Activated CD4-positive, alpha-beta T cell treated with anti-CD3 and anti-CD28 coated beads, Interleukin-10, Interleukin-2, amounts not matched to agents 100 ng/mL and 50 ng/mL, durations not matched to agents 16 hours and 8 hours (primary cell): ENCODE measurements around the gene HSPA12A.
A peak's percentile ranks its signal among the peaks of the same experiment; 100 is the strongest.

Experiments
- DNase-seq: peaks from one replicate; pipeline ENCODE4 v3.0.0-alpha.2; 2020

Gene HSPA12A

DNA sequence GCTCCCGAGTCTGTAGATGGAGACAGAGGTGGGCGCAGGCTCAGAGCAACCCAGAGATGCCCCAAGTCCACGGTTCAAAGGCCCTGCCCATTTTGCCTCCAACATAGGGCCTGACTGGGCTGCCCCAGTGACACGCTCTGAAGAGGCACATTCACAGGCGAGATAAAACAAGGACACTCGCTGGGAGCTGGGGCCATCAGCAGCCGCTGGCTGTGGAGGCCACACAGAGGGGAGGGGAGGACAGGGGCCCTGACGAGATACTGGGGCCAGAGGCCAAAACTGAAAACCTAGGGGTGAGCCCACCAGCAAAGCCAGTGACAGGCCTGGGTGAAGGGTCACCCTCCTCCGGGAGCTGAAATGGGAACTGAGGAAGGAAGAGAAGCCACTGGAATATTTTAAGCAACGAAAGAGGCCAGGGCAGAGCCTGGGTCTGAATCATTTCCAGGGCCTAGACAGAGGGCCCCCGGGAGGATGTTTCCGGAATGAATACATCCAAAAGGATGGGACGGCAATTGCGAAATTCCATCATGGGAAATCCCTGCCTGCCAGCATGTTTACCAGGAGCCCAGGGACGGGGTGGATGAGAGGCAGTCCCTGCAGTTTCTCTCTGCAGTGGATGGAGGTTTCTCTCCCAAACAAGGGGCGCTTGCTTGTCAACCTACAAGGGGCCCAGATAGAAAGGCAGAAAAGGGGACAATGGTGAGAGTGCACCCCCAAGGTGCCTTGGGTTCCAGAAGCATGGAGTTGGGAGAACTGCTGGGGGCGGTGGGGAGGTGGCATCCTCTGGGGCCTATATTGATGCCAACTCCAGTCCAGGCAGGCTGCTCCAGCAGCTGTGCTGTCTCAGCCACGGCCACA lies 29.0 kb upstream of the HSPA12A start:
- DNase-seq = no peak

DNA sequence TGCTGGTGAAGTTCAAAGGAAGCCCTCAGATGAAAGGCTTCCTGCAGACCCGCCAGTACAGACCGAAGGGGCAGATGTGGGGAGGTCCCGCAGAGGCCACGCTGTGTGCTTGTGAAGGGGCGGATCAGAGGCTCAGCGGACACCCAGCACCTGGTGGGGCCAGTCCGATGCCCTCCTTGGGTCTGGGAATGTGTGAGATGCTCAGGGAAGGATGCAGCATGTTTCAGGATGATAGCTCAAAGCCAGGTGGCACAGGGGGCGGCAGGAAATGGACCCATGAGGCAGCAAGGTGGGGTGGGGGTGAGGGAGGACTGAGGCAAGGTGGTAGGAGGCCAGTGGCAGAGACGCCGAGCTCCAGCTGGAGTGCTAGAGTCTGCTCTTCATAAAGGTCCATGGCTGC lies 27.9 kb upstream of the HSPA12A start:
- DNase-seq = no peak

- no peak for DNase-seq
Measured at GRCh38 chr10:116769791-116770190, 27.4 kb upstream of the HSPA12A start.

GRCh38 chr10:116769368-116769767 lies 27.0 kb upstream of the HSPA12A start:
- no peak for DNase-seq

- DNase-seq = no peak
Measured at GRCh38 chr10:116768786-116769185, 26.4 kb upstream of the HSPA12A start.

DNA sequence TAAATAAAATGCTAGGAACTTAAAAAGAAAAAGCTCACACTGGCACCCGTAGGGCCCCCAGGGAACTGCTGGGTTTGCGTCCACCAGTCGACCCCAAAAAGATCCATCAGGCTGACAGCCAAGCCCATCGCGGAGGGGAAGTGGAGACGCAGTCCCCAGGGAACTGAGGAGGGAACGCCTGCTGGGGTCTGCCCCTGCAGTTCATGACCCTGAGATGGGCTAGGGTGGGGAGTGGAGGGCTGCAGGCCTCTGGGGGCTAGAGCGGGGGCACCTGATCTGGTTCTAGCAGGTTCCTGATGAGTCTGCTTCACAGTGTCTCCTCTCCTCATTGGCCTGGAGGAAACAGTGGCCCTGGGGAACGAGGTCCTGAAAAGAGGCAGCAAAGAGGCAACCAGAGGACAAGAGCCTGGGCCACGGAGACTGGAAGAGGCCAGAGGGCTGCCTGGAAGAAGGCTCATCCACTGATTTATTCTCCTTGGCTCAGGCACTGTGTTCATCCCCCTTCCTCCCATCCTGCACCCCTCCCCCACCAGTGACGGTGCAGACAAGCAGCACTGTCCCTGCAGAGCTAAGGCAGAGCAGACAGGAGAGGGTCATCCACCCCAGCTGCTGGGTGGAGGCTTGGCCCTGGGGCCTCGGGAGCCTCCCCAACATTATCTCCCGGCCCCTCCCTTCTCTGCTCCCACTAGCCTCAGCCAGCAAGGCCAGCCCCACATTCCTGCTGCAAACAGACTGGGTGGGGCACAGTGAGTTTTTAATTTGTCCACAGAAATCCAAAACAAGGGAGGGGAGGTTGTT lies 24.7 kb upstream of the HSPA12A start:
- no peak for DNase-seq

- no peak for DNase-seq
Measured at GRCh38 chr10:116766241-116766827, 24.0 kb upstream of the HSPA12A start.

DNA sequence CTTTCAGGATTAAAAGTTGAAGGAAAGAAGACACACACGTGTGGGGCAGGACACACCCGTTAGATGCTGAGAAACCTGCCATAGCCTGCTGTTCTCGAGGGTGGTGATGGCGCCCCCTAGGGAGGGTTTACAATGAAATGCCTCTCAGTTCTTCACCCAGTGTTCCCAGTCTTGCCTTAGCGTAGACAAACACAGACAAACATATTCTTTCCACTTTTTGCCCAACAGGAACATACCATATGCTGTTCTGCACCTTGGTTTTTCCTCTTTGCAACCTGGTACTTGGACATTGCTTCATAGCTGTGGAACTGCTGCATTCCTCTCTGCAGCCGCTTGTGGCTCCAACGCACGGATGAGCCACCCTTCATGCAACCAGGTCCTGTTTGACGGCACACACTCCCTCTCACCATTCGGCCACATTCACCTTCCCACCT lies 23.3 kb upstream of the HSPA12A start:
- DNase-seq = peak; percentile 45

GRCh38 chr10:116764979-116765378 lies 22.6 kb upstream of the HSPA12A start:
- no peak for DNase-seq

DNA sequence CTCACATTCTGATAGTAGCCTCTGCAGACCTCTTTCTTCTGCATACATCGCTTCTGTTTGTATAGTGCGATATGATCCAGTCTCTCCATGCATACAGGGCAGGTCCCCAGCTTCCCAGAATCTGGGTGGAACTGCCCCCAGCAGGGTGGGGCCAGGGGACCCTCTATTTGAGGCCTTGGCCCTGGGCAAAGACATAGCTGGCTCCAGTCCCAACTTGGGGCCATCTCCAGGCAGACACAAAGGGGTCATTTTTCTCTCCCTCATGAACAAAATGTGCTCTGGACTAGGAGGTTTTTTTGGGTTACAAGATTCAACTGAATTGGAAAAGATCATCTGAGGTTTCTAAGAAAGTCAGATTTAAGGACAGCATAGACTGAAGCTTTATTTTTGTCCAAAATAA lies 21.1 kb upstream of the HSPA12A start:
- no peak for DNase-seq

- DNase-seq = no peak
Measured at GRCh38 chr10:116761883-116762282, 19.5 kb upstream of the HSPA12A start.

DNA sequence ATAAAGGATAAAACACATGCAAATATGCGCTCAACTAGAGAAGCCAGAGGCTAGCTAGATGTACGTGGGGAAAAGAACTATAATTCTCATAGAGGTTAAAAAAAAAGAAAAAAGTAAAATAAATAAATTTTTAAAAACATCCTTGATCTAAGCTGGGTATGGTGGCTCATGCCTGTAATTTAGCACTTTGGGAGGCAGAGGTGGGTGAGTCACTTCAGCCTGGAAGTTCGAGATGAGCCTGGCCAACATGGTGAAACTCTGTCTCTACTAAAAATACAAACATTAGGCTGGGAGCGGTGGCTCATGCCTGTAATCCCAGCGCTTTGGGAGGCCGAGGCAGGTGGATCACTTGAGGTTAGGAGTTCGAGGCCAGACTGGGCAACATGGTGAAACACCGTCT lies 18.6 kb upstream of the HSPA12A start:
- DNase-seq = no peak

GRCh38 chr10:116757246-116757645 lies 14.9 kb upstream of the HSPA12A start:
- DNase-seq = no peak

- DNase-seq = no peak
Measured at GRCh38 chr10:116756277-116756676, 13.9 kb upstream of the HSPA12A start.

DNA sequence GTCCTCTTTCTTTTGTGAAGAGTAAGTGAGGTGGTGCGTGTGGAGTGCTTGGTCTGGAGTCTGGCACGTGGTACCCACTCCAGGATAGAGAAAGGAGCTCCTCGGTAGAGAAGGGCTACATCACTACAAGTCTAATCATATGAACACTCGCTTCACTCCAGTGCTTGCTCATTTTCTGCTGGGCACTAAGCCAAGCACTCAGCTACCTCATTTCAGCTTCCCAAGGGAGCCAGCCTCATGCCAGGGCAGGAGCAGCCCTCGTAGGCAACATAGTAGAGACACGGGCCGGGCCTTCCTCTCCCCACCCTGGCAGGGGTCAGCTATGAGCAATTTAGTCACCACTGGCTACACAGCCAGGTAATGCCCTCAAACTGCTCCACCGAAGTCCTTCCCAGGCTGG lies 11.4 kb upstream of the HSPA12A start:
- no peak for DNase-seq

- no peak for DNase-seq
Measured at GRCh38 chr10:116752969-116753665, 10.8 kb upstream of the HSPA12A start.

- DNase-seq = no peak
Measured at GRCh38 chr10:116752563-116752962, 10.2 kb upstream of the HSPA12A start.

DNA sequence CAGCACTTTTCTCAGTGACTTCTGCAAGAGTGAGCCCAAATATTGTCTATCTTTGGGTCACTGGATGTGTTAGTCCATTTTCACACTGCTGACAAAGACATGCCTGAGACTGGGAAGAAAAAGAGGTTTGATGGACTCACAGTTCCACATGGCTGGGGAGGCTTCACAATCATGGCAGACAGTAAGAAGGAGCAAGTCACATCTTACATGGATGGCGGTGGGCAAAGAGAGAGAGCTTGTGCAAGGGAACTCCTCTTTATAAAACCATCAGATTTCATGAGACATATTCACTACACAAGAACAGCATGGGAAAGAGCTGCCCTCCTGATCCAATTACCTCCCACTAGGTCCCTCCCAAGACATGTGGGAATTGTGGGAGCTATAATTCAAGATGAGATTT lies 6.1 kb upstream of the HSPA12A start:
- DNase-seq = no peak

DNA sequence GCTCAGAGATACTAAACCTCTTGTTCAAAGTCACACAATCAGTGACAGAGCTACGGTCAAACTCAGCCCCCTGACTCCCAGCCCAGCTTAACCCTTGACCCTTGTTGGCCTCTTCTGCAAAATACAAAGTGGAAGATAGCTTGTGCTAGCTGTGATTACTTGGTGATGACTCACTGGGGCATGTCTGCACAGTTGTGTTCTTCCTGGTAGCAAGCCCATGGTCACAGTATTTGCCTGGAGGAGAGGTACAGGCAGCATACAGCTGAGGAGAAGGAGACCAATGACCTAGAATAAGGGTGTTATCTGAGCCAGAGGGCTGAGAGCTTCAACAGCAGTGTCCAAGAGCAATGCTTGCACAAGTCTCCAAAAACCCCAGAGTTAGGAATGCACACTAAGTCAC lies 5.7 kb upstream of the HSPA12A start:
- DNase-seq = no peak

GRCh38 chr10:116747325-116747724 lies 5.0 kb upstream of the HSPA12A start:
- DNase-seq = no peak

GRCh38 chr10:116744885-116745284 lies 2.5 kb upstream of the HSPA12A start:
- DNase-seq = no peak

- no peak for DNase-seq
Measured at GRCh38 chr10:116744163-116744753, 1.9 kb upstream of the HSPA12A start.
